GM19452 (cell line): ENCODE data around the gene FAM111A.

ENCODE experiments used
- ATAC-seq: cut with Tn5 transposase; IDR thresholded peaks from one replicate; pipeline ENCODE4 v1.9.1; 2021; ENCODE audit not compliant: unreplicated experiment

Gene FAM111A

DNA sequence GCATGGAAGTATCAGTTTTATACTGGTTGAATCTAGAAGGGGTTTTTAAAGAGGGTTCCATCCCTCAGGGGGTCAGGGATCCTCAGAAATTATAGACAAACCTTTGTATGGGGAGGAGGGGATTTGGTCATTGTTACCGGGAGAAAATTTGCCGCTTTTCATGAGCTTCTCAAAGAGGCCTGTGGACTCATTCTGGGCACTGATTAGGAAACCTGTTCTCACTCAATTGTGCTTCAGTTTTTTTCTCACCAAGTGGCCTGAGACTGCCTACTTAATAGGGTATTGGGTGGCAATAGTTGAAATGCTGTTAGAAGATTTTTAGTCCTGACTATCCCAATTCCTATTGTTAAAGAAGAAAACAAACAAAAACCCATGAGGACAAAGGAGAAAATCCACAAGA is 56.1 kb downstream of the FAM111A start:
- ATAC-seq: no peak

DNA sequence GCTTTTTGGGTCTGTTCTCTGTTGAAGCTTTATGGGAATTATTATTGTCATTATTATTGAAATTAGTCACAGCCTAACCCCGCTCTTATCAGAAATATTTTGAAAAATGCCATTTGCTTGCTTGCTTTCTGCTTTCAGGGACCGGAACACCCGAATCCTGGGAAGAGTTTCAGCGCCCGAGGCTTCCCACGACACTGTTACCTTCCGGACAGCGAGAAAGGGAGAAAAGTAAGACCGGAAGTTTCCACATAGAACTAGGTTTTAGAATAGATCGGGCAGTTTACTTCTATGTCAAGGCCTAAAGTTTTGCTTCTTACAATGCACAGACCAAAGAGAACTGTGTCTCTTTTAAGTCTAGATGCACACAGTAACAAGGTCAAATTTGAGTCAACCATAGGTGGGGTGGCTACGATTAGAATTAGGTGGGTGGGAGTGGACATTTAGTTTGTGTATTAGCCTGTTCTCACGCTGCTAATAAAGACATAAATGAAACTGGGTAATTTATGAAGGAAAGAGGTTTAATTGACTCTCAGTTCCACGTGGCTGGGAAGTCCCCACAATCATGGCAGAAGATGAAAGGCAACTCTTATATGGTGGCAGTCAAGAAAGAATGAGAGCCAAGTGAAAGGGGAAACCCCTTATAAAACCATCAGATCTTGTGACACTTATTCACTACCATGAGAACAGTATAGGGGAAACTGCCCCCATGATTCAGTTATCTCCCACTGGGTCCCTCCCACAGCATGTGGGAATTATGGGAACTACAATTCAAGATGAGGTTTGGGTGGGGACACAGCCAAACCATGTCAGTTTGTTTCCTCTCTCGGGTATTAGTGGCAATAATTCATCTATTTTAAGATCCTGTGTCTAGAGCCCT is 57.1 kb downstream of the FAM111A start:
- ATAC-seq: peak; percentile 52

DNA sequence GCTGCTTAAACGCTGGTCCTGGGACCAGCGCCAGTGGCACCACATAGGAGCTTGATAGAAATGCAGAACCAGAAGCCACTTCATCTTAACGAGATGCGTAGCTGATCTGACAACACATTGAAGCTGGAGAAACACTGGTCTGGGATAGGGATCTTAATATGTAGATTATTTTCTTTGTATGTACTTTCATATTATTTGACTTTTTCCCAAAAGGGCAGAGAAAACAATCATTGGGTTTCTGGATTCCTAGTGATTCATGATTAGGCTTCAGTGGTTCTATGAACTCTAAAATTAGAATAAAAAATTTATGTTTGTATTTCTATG is 57.7 kb downstream of the FAM111A start:
- peak; percentile 44 for ATAC-seq

GRCh38 chr11:59201353-59201752 is 58.7 kb downstream of the FAM111A start:
- ATAC-seq: no peak
